Dendritic cell treated with granulocyte-macrophage colony-stimulating factor and Interleukin-4, amounts not matched to agents 40 ng/mL and 50 ng/mL, for 4 days (primary cell): ENCODE results near the gene GABPB1.

Source experiments
- H3K27ac Mint-ChIP-seq: one replicate; pipeline ENCODE4 v1.8.0; 2022; ENCODE audit warnings: mild to moderate bottlenecking, mixed read lengths
- H3K27me3 Mint-ChIP-seq: one replicate; pipeline ENCODE4 v1.8.0; 2022; ENCODE audit warnings: mild to moderate bottlenecking, mixed read lengths
- H3K36me3 Mint-ChIP-seq: one replicate; pipeline ENCODE4 v1.8.0; 2022; ENCODE audit warnings: low read depth, mixed read lengths
- H3K4me1 Mint-ChIP-seq: one replicate; pipeline ENCODE4 v1.8.0; 2022; ENCODE audit warnings: low read depth, mixed read lengths
- H3K4me3 Mint-ChIP-seq: one replicate; pipeline ENCODE4 v1.8.0; 2022; ENCODE audit warnings: mild to moderate bottlenecking, moderate library complexity, mixed read lengths
- H3K9me3 Mint-ChIP-seq: one replicate; pipeline ENCODE4 v1.8.0; 2022; ENCODE audit warnings: mixed read lengths
- intact Hi-C: fragments of 100-400 bp; cut with micrococcal nuclease; formaldehyde crosslinking; loops from one replicate; pipeline ENCODE4 v1.15.0; 2022

Gene GABPB1

GRCh38 chr15:50330921-50331320 is 24.1 kb downstream of the GABPB1 start:
- Mint-ChIP-seq H3K9me3 (no peaks in the 10 kb centered on the region), H3K4me3 (no peak overlapping the region), H3K27ac (no peak overlapping the region), H3K4me1 (peaks cover 16% of the 10 kb centered on the region), H3K27me3 (no peaks in the 10 kb centered on the region), H3K36me3 (peaks cover 6% of the 10 kb centered on the region)
- intact Hi-C loops, result no loop called here

- Mint-ChIP-seq H3K27me3 (no peaks in the 10 kb centered on the region), H3K9me3 (no peaks in the 10 kb centered on the region), H3K4me1 (peaks cover 6% of the 10 kb centered on the region), H3K36me3 (peaks cover 13% of the 10 kb centered on the region), H3K27ac (no peak overlapping the region), H3K4me3 (no peak overlapping the region)
- intact Hi-C loops, result no loop called here
Measured at GRCh38 chr15:50328116-50328515, 26.9 kb downstream of the GABPB1 start.

GRCh38 chr15:50321680-50322210 is 33.3 kb downstream of the GABPB1 start:
- H3K27ac Mint-ChIP-seq, result no peak overlapping the region

GRCh38 chr15:50320504-50320903 is 34.5 kb downstream of the GABPB1 start:
- intact Hi-C loops, result no loop called here
- Mint-ChIP-seq H3K9me3 (no peaks in the 10 kb centered on the region), H3K4me3 (no peak overlapping the region), H3K27me3 (no peaks in the 10 kb centered on the region), H3K36me3 (peaks cover 12% of the 10 kb centered on the region), H3K4me1 (no peaks in the 10 kb centered on the region), H3K27ac (no peak overlapping the region)

More at GRCh38 chr15:50321680-50322210, 33.3 kb downstream of the GABPB1 start:
- intact Hi-C loops, result no loop called here
- H3K9me3 Mint-ChIP-seq, result no peaks in the 10 kb centered on the region
- no peaks in the 10 kb centered on the region for H3K27me3 Mint-ChIP-seq
- no peaks in the 10 kb centered on the region for H3K4me1 Mint-ChIP-seq
- no peak overlapping the region for H3K4me3 Mint-ChIP-seq
- H3K36me3 Mint-ChIP-seq, result peaks cover 13% of the 10 kb centered on the region

- intact Hi-C loops, result loop anchor here (10.0 kb wide), 2 partner anchors 174 to 1084 kb away; no protein-coding TSS in a partner anchor
- no peak overlapping the region for H3K4me3 Mint-ChIP-seq
- H3K36me3 Mint-ChIP-seq, result peaks cover 11% of the 10 kb centered on the region
- no peaks in the 10 kb centered on the region for H3K4me1 Mint-ChIP-seq
- peak overlapping the region; percentile 28 for H3K27ac Mint-ChIP-seq
- no peaks in the 10 kb centered on the region for H3K9me3 Mint-ChIP-seq
- H3K27me3 Mint-ChIP-seq, result no peaks in the 10 kb centered on the region
Measured at GRCh38 chr15:50318697-50319096, 36.3 kb downstream of the GABPB1 start.

- no peak overlapping the region for H3K27ac Mint-ChIP-seq
- intact Hi-C loops, result loop anchor here (10.0 kb wide), 2 partner anchors 171 to 1081 kb away; no protein-coding TSS in a partner anchor
- no peaks in the 10 kb centered on the region for H3K4me1 Mint-ChIP-seq
- no peaks in the 10 kb centered on the region for H3K9me3 Mint-ChIP-seq
- no peak overlapping the region for H3K4me3 Mint-ChIP-seq
- no peaks in the 10 kb centered on the region for H3K27me3 Mint-ChIP-seq
- H3K36me3 Mint-ChIP-seq, result peaks cover 7% of the 10 kb centered on the region
Measured at GRCh38 chr15:50315814-50316630, 39.0 kb downstream of the GABPB1 start.

GRCh38 chr15:50312636-50313035 is 42.4 kb downstream of the GABPB1 start:
- no peaks in the 10 kb centered on the region for H3K4me1 Mint-ChIP-seq
- H3K9me3 Mint-ChIP-seq, result peaks cover 9% of the 10 kb centered on the region
- no peaks in the 10 kb centered on the region for H3K27me3 Mint-ChIP-seq
- peaks cover 23% of the 10 kb centered on the region for H3K36me3 Mint-ChIP-seq
- intact Hi-C loops, result loop anchor here (5.0 to 10.0 kb wide), 3 partner anchors 168 to 1450 kb away; no protein-coding TSS in a partner anchor
- H3K27ac Mint-ChIP-seq, result no peak overlapping the region
- no peak overlapping the region for H3K4me3 Mint-ChIP-seq

GRCh38 chr15:50307799-50308198 is 47.2 kb downstream of the GABPB1 start:
- intact Hi-C loops, result no loop called here
- Mint-ChIP-seq H3K27me3 (no peaks in the 10 kb centered on the region), H3K4me3 (no peak overlapping the region), H3K36me3 (peaks cover 32% of the 10 kb centered on the region), H3K27ac (no peak overlapping the region), H3K9me3 (peaks cover 13% of the 10 kb centered on the region), H3K4me1 (peaks cover under 1% of the 10 kb centered on the region)

GRCh38 chr15:50304836-50305235 is 50.2 kb downstream of the GABPB1 start:
- no peak overlapping the region for H3K27ac Mint-ChIP-seq
- peaks cover 6% of the 10 kb centered on the region for H3K4me1 Mint-ChIP-seq
- H3K9me3 Mint-ChIP-seq, result peaks cover 13% of the 10 kb centered on the region
- no peak overlapping the region for H3K4me3 Mint-ChIP-seq
- H3K36me3 Mint-ChIP-seq, result peaks cover 53% of the 10 kb centered on the region
- intact Hi-C loops, result no loop called here
- no peaks in the 10 kb centered on the region for H3K27me3 Mint-ChIP-seq

- H3K4me3 Mint-ChIP-seq, result no peak overlapping the region
- intact Hi-C loops, result no loop called here
- no peak overlapping the region for H3K27ac Mint-ChIP-seq
- H3K36me3 Mint-ChIP-seq, result peaks cover 58% of the 10 kb centered on the region
- peaks cover 3% of the 10 kb centered on the region for H3K9me3 Mint-ChIP-seq
- H3K27me3 Mint-ChIP-seq, result no peaks in the 10 kb centered on the region
- H3K4me1 Mint-ChIP-seq, result peaks cover 6% of the 10 kb centered on the region
Measured at GRCh38 chr15:50302581-50302980, 52.4 kb downstream of the GABPB1 start.

- H3K4me1 Mint-ChIP-seq, result peaks cover 15% of the 10 kb centered on the region
- no peak overlapping the region for H3K4me3 Mint-ChIP-seq
- H3K36me3 Mint-ChIP-seq, result peaks cover 59% of the 10 kb centered on the region
- H3K9me3 Mint-ChIP-seq, result no peaks in the 10 kb centered on the region
- no peaks in the 10 kb centered on the region for H3K27me3 Mint-ChIP-seq
- no peak overlapping the region for H3K27ac Mint-ChIP-seq
- intact Hi-C loops, result no loop called here
Measured at GRCh38 chr15:50298340-50298739, 56.7 kb downstream of the GABPB1 start.

- no peak overlapping the region for H3K4me3 Mint-ChIP-seq
- H3K27me3 Mint-ChIP-seq, result no peaks in the 10 kb centered on the region
- no peak overlapping the region for H3K27ac Mint-ChIP-seq
- H3K4me1 Mint-ChIP-seq, result peaks cover 9% of the 10 kb centered on the region
- peaks cover 62% of the 10 kb centered on the region for H3K36me3 Mint-ChIP-seq
- H3K9me3 Mint-ChIP-seq, result no peaks in the 10 kb centered on the region
- intact Hi-C loops, result no loop called here
Measured at GRCh38 chr15:50295966-50296365, 59.0 kb downstream of the GABPB1 start.

- H3K27ac Mint-ChIP-seq, result no peak overlapping the region
- peaks cover 56% of the 10 kb centered on the region for H3K36me3 Mint-ChIP-seq
- H3K9me3 Mint-ChIP-seq, result no peaks in the 10 kb centered on the region
- H3K27me3 Mint-ChIP-seq, result no peaks in the 10 kb centered on the region
- intact Hi-C loops, result no loop called here
- H3K4me1 Mint-ChIP-seq, result peaks cover under 1% of the 10 kb centered on the region
- H3K4me3 Mint-ChIP-seq, result no peak overlapping the region
Measured at GRCh38 chr15:50289749-50290148, 65.2 kb downstream of the GABPB1 start.

- H3K4me3 Mint-ChIP-seq, result no peak overlapping the region
- intact Hi-C loops, result no loop called here
- H3K27me3 Mint-ChIP-seq, result no peaks in the 10 kb centered on the region
- no peaks in the 10 kb centered on the region for H3K4me1 Mint-ChIP-seq
- H3K27ac Mint-ChIP-seq, result no peak overlapping the region
- H3K9me3 Mint-ChIP-seq, result no peaks in the 10 kb centered on the region
- H3K36me3 Mint-ChIP-seq, result peaks cover 64% of the 10 kb centered on the region
Measured at GRCh38 chr15:50287324-50288116, 67.5 kb downstream of the GABPB1 start.
